ENCODE data around the gene POU6F2. TPM values are rescaled to one million over a fixed set of nuclear protein-coding genes. Genes with fewer than 3 reads are reported as not detected.
A peak's percentile ranks its signal among the peaks of the same experiment; 100 is the strongest.

The POU6F2 gene
- polyA plus RNA-seq, 4 donors: 0.16 TPM; not detected in 3

DNA sequence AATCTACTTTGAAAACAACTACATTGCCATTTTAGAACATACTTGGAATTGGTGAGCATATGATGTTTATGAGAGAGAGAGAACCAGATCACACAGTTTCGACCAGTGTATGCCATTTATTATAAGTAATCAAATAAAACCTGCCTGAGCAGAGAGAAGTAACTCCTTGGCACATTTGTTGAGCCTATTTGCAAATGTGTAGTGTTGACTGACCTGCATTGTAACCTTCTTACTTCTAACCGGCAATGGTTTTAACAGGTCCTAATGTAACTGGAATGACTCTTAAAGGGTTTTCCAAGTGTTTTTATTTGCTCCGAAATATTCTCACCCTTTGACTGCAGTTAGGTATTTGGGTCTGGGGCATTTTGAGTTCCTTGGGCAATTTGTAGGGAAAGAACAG lies 167.6 kb downstream of the POU6F2 start:
- WGBS, 3 donors: 82 to 83% (median 83%) methylated on average over 3 of the region's 3 CpGs
- no peak for FAIRE-seq
- no peaks in the 10 kb centered on the region for H3K36me3 ChIP-seq (ENCODE audit: control insufficient read depth in 3 of 3, insufficient read depth in 2 of 3, low read depth in 1 of 3, low read length in 3 of 3)

DNA sequence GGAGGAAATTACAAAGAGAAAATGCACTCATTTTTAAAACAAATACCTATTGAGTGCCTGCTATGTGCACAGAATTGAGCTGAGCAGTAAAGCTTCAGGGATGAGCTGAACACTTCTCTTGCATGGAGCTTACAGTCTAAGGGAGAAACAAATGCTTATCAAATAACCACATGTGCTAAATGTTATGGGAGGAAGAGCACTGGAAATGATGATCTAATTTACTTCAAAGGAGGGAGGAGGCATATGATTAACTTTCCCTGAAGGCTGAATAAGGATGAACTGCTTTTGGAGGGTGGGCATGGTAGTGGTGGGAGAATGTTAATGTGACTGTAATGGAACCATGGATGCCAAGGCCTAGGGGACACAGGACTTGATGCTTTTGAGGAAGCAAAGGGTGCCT lies 168.2 kb downstream of the POU6F2 start:
- no peak overlapping the region for H3K27ac ChIP-seq (ENCODE audit: low read depth in 1 of 3, low read length in 2 of 3)
- H3K36me3 ChIP-seq (ENCODE audit: control insufficient read depth in 3 of 3, insufficient read depth in 2 of 3, low read depth in 1 of 3, low read length in 3 of 3): no peaks in the 10 kb centered on the region
- DNase-seq (no peak), FAIRE-seq (no peak)
- no peaks in the 10 kb centered on the region for H3K9me3 ChIP-seq (ENCODE audit: control insufficient read depth in 2 of 2, insufficient read depth in 1 of 2, low read depth in 1 of 2, low read length in 1 of 2)
- H3K4me3 ChIP-seq (ENCODE audit: low read depth in 1 of 3, low read length in 3 of 3): no peak overlapping the region
- H3K27me3 ChIP-seq (ENCODE audit: control insufficient read depth in 3 of 3, insufficient read depth in 3 of 3, low read length in 3 of 3): no peaks in the 10 kb centered on the region
- H3K4me1 ChIP-seq (ENCODE audit: control insufficient read depth in 3 of 3, insufficient read depth in 2 of 3, low read depth in 1 of 3, low read length in 2 of 3): no peaks in the 10 kb centered on the region

More for the DNA sequence above, 167.6 kb downstream of the POU6F2 start:
- DNase-seq: no peak
- Histone ChIP-seq H3K4me3 (ENCODE audit: low read depth in 1 of 3, low read length in 3 of 3) (no peak overlapping the region), H3K27ac (ENCODE audit: low read depth in 1 of 3, low read length in 2 of 3) (no peak overlapping the region), H3K9me3 (ENCODE audit: control insufficient read depth in 2 of 2, insufficient read depth in 1 of 2, low read depth in 1 of 2, low read length in 1 of 2) (peaks cover 0 to 2% of the 10 kb centered on the region in 2 donors), H3K27me3 (ENCODE audit: control insufficient read depth in 3 of 3, insufficient read depth in 3 of 3, low read length in 3 of 3) (no peaks in the 10 kb centered on the region), H3K4me1 (ENCODE audit: control insufficient read depth in 3 of 3, insufficient read depth in 2 of 3, low read depth in 1 of 3, low read length in 2 of 3) (no peaks in the 10 kb centered on the region)

DNA sequence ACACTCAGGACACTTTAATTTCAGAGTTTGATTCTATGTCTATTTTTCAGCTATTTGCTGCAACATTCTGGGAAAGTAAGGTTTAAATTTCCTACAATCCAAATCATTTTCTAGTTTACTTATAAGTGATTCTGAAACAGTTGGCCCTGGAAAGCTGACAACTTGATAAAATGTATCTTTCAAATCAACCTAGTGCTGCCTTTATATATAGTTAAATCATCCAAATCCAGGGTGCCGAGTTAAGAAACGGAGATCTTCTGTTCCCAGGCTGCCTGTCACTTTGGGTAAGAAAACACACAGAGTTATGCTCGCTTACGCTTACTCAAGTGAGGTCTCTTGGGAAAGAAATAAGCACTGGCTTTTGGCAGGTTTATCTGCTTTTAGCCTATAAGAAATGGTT lies 175.0 kb downstream of the POU6F2 start:
- H3K27me3 ChIP-seq (ENCODE audit: control insufficient read depth in 3 of 3, insufficient read depth in 3 of 3, low read length in 3 of 3): peaks cover 0 to 3% (median 3%) of the 10 kb centered on the region in 3 donors
- no peaks in the 10 kb centered on the region for H3K36me3 ChIP-seq (ENCODE audit: control insufficient read depth in 3 of 3, insufficient read depth in 2 of 3, low read depth in 1 of 3, low read length in 3 of 3)
- no peak overlapping the region for H3K4me3 ChIP-seq (ENCODE audit: low read depth in 1 of 3, low read length in 3 of 3)
- no peak overlapping the region for H3K27ac ChIP-seq (ENCODE audit: low read depth in 1 of 3, low read length in 2 of 3)
- no peak for FAIRE-seq
- no peak for DNase-seq
- no peaks in the 10 kb centered on the region for H3K4me1 ChIP-seq (ENCODE audit: control insufficient read depth in 3 of 3, insufficient read depth in 2 of 3, low read depth in 1 of 3, low read length in 2 of 3)
- 77 to 94% (median 92%) methylated on average over 4 of the region's 4 CpGs for WGBS, 3 donors
- no peaks in the 10 kb centered on the region for H3K9me3 ChIP-seq (ENCODE audit: control insufficient read depth in 2 of 2, insufficient read depth in 1 of 2, low read depth in 1 of 2, low read length in 1 of 2)

DNA sequence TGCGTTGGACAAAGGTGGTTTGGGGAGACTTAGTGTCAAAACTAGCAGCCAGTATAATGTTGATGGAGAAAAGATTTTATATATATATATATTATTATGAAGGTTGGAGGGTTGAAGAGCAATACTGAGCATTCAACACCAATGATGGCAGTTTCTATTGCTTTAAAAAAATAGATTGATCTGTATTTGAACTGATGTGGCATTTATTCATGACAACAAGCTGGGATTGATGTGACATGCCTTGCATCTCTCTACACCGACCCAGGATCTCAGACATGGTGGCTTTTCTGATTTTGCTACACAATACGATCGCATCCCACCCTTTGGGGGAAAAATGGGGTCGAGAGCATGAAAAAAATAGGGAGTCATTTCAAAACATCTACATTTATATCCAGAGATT lies 175.4 kb downstream of the POU6F2 start:
- Histone ChIP-seq H3K36me3 (ENCODE audit: control insufficient read depth in 3 of 3, insufficient read depth in 2 of 3, low read depth in 1 of 3, low read length in 3 of 3) (no peaks in the 10 kb centered on the region), H3K27ac (ENCODE audit: low read depth in 1 of 3, low read length in 2 of 3) (no peak overlapping the region), H3K9me3 (ENCODE audit: control insufficient read depth in 2 of 2, insufficient read depth in 1 of 2, low read depth in 1 of 2, low read length in 1 of 2) (no peaks in the 10 kb centered on the region), H3K27me3 (ENCODE audit: control insufficient read depth in 3 of 3, insufficient read depth in 3 of 3, low read length in 3 of 3) (peaks cover 0 to 3% (median 3%) of the 10 kb centered on the region in 3 donors), H3K4me1 (ENCODE audit: control insufficient read depth in 3 of 3, insufficient read depth in 2 of 3, low read depth in 1 of 3, low read length in 2 of 3) (no peaks in the 10 kb centered on the region), H3K4me3 (ENCODE audit: low read depth in 1 of 3, low read length in 3 of 3) (no peak overlapping the region)
- DNase-seq: no peak
- 83 to 91% (median 87%) methylated on average over 5 of the region's 5 CpGs for WGBS, 3 donors
- FAIRE-seq: no peak

DNA sequence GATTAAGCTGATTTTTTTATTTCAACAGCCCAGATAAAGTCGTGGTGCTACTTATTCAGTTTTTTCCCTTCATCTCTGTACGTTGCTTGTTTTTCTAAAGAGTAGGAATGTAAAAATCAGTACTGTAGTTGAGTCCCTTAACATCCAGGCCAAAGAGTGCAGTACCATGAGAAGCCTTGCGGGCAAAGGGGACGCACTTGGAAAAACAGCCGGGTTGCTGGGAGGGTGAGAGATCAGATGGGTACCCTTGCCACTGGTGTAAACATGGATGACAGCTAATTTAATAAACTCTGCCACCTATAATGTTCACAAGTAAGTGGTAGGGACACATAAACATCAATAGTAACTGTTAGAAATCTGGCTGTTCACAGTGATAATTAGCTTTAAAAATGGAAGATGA lies 175.9 kb downstream of the POU6F2 start:
- Histone ChIP-seq H3K9me3 (ENCODE audit: control insufficient read depth in 2 of 2, insufficient read depth in 1 of 2, low read depth in 1 of 2, low read length in 1 of 2) (no peaks in the 10 kb centered on the region), H3K4me1 (ENCODE audit: control insufficient read depth in 3 of 3, insufficient read depth in 2 of 3, low read depth in 1 of 3, low read length in 2 of 3) (no peaks in the 10 kb centered on the region), H3K27me3 (ENCODE audit: control insufficient read depth in 3 of 3, insufficient read depth in 3 of 3, low read length in 3 of 3) (peaks cover 0 to 3% (median 3%) of the 10 kb centered on the region in 3 donors), H3K36me3 (ENCODE audit: control insufficient read depth in 3 of 3, insufficient read depth in 2 of 3, low read depth in 1 of 3, low read length in 3 of 3) (no peaks in the 10 kb centered on the region), H3K27ac (ENCODE audit: low read depth in 1 of 3, low read length in 2 of 3) (no peak overlapping the region), H3K4me3 (ENCODE audit: low read depth in 1 of 3, low read length in 3 of 3) (no peak overlapping the region)
- WGBS, 3 donors: 56 to 81% (median 69%) methylated on average over 5 of the region's 5 CpGs
- DNase-seq (no peak), FAIRE-seq (no peak)

DNA sequence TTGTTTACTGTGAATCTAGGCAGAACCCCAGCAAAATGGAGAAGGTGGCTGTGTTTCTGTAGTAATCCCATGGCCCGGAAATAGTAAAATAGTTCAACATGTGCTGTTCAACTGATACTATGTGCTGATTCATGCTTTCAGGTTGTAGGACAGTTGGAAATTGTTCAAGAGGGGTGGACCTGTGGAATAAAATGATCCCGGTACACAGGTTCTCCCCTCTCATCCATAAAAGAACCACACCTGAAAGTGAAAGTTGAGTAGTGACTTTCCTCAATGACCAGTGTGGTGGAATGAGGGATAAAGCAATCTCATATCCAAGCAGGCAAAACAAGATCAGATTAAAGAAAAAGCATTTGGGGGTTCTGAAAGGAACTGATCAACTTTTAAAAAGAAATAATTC lies 177.1 kb downstream of the POU6F2 start:
- DNase-seq (peak in 1 of 2 donors; percentile 74), FAIRE-seq (no peak)
- peak overlapping the region in 1 of 3 donors; percentile 14 for H3K27ac ChIP-seq (ENCODE audit: low read depth in 1 of 3, low read length in 2 of 3)
- H3K4me3 ChIP-seq (ENCODE audit: low read depth in 1 of 3, low read length in 3 of 3): no peak overlapping the region
- 15 to 58% (median 29%) methylated on average over 2 of the region's 2 CpGs for WGBS, 3 donors
- peaks cover 0 to 3% (median 3%) of the 10 kb centered on the region in 3 donors for H3K27me3 ChIP-seq (ENCODE audit: control insufficient read depth in 3 of 3, insufficient read depth in 3 of 3, low read length in 3 of 3)
- H3K4me1 ChIP-seq (ENCODE audit: control insufficient read depth in 3 of 3, insufficient read depth in 2 of 3, low read depth in 1 of 3, low read length in 2 of 3): no peaks in the 10 kb centered on the region
- H3K9me3 ChIP-seq (ENCODE audit: control insufficient read depth in 2 of 2, insufficient read depth in 1 of 2, low read depth in 1 of 2, low read length in 1 of 2): no peaks in the 10 kb centered on the region
- H3K36me3 ChIP-seq (ENCODE audit: control insufficient read depth in 3 of 3, insufficient read depth in 2 of 3, low read depth in 1 of 3, low read length in 3 of 3): no peaks in the 10 kb centered on the region

DNA sequence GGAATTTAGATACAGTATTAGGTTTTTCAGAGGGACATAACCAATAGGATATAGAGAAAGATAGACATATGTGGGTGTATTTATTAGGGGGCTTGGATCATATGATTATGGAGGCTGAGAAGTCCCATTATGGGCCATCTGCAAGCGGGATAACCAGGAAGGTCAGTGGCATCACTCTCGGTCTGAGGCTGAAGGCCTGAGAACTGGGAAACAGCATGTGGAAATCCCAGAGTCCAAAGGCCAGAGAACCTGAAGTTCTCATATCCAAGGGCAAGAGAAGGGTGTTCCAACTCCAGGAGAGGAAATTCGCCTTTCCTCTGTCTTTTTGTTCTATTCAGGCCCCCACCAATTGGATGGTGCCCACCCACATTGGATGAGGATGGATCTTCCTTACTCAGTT lies 180.7 kb downstream of the POU6F2 start:
- no peaks in the 10 kb centered on the region for H3K36me3 ChIP-seq (ENCODE audit: control insufficient read depth in 3 of 3, insufficient read depth in 2 of 3, low read depth in 1 of 3, low read length in 3 of 3)
- no peak overlapping the region for H3K4me3 ChIP-seq (ENCODE audit: low read depth in 1 of 3, low read length in 3 of 3)
- 65 to 88% (median 75%) methylated on average over 3 of the region's 3 CpGs for WGBS, 3 donors
- H3K4me1 ChIP-seq (ENCODE audit: control insufficient read depth in 3 of 3, insufficient read depth in 2 of 3, low read depth in 1 of 3, low read length in 2 of 3): no peaks in the 10 kb centered on the region
- no peaks in the 10 kb centered on the region for H3K27me3 ChIP-seq (ENCODE audit: control insufficient read depth in 3 of 3, insufficient read depth in 3 of 3, low read length in 3 of 3)
- no peak overlapping the region for H3K27ac ChIP-seq (ENCODE audit: low read depth in 1 of 3, low read length in 2 of 3)
- DNase-seq (no peak), FAIRE-seq (no peak)
- H3K9me3 ChIP-seq (ENCODE audit: control insufficient read depth in 2 of 2, insufficient read depth in 1 of 2, low read depth in 1 of 2, low read length in 1 of 2): no peaks in the 10 kb centered on the region

DNA sequence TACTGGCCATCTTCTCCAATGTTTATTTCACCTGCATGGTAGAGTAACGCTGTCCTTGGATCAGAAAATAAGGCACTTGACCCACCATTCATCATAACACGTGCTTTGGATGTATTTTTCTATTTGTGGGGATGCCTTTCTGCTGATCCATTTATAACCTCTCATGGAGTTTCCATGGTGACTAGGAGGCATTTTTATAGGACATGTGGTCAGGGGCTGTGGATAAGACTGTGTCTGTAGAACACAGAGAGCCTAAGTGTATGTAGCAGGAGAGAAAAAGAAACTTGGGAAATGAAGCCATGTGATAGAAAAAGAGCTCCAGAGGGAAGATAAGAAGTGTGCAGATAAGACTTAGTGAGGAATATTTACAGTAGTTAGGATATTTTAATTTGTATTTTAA lies 184.2 kb downstream of the POU6F2 start:
- no peak for FAIRE-seq
- 70 to 84% (median 70%) methylated on average over 2 of the region's 2 CpGs for WGBS, 3 donors
- H3K4me3 ChIP-seq (ENCODE audit: low read depth in 1 of 3, low read length in 3 of 3): no peak overlapping the region

DNA sequence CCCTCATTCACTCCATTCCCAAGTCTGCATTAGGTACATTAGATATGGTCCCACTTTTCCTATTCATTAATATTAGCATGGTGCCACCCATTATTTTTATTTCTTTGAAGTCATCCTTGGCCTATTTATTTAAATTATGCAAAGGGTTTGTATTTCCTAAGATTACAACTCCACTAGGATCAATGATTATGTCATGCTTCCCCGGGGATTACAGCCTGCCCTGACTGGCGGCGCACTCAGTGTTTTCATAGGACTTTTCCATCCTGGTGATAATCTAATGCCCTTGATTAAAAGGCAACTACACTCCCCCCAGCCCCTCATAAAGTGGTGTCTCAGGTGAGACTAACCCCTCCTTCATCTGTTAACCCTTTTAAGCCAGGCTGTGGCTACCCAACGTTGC lies 187.2 kb downstream of the POU6F2 start:
- FAIRE-seq: no peak
- DNase-seq: no peak
- Histone ChIP-seq H3K27me3 (ENCODE audit: control insufficient read depth in 3 of 3, insufficient read depth in 3 of 3, low read length in 3 of 3) (peaks cover 0 to 5% (median 2%) of the 10 kb centered on the region in 3 donors), H3K4me1 (ENCODE audit: control insufficient read depth in 3 of 3, insufficient read depth in 2 of 3, low read depth in 1 of 3, low read length in 2 of 3) (no peaks in the 10 kb centered on the region), H3K36me3 (ENCODE audit: control insufficient read depth in 3 of 3, insufficient read depth in 2 of 3, low read depth in 1 of 3, low read length in 3 of 3) (no peaks in the 10 kb centered on the region), H3K9me3 (ENCODE audit: control insufficient read depth in 2 of 2, insufficient read depth in 1 of 2, low read depth in 1 of 2, low read length in 1 of 2) (no peaks in the 10 kb centered on the region), H3K4me3 (ENCODE audit: low read depth in 1 of 3, low read length in 3 of 3) (no peak overlapping the region), H3K27ac (ENCODE audit: low read depth in 1 of 3, low read length in 2 of 3) (no peak overlapping the region)
- WGBS, 3 donors: 29 to 62% (median 52%) methylated on average over 4 of the region's 4 CpGs

More for the DNA sequence above, 184.2 kb downstream of the POU6F2 start:
- Histone ChIP-seq H3K27ac (ENCODE audit: low read depth in 1 of 3, low read length in 2 of 3) (no peak overlapping the region), H3K4me1 (ENCODE audit: control insufficient read depth in 3 of 3, insufficient read depth in 2 of 3, low read depth in 1 of 3, low read length in 2 of 3) (no peaks in the 10 kb centered on the region), H3K9me3 (ENCODE audit: control insufficient read depth in 2 of 2, insufficient read depth in 1 of 2, low read depth in 1 of 2, low read length in 1 of 2) (no peaks in the 10 kb centered on the region), H3K27me3 (ENCODE audit: control insufficient read depth in 3 of 3, insufficient read depth in 3 of 3, low read length in 3 of 3) (peaks cover 0 to 5% (median 2%) of the 10 kb centered on the region in 3 donors), H3K36me3 (ENCODE audit: control insufficient read depth in 3 of 3, insufficient read depth in 2 of 3, low read depth in 1 of 3, low read length in 3 of 3) (no peaks in the 10 kb centered on the region)
- no peak for DNase-seq
